Measurements from ENCODE around the gene SRSF2.
A peak's percentile ranks its signal among the peaks of the same experiment; 100 is the strongest.
"Not testable (repeated sequence)": the region's sequence is repeated elsewhere in the genome, so short reads cannot be mapped to it uniquely, and the experiment has no call there.

The SRSF2 gene

DNA sequence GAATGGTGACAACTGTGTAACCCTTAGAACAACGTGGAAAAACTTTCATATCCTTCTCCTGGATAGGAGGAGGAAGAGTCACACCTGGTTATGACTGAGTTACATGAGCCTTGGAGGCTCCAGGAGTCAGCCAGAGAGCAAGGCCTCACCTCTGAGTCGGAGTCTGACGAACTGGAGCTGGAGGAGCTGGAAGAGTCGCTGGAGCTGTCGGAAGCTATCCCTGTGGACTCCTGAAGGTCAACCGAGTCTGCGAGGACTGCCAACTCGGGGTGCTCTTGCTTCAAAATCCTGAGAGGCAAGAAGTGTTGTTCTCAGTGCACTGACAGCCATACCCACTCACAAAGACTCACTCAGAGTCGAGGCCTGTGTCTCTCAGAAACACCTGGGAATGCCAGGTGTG, 16.9 kb downstream of the SRSF2 start:
- DNase-seq, result no peak

DNA sequence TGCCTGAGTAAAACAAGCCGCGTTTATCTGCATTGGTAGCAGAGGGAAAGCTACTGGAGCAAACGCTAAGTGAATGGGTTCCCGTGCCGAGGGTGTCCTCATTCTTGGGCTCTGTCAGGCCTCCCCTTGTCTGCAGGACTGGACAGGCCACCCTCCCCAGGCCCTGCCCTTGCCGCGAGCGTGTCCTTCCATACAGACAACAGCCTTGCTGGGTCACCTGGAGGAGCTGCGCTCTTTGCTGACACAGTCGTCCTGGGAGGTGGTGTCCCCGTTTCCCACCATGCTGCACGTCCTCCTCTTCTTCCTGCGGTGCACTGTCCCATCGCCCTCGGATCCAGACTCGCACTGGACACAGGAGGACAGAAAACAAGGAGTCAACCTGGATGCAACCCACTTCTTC, 18.6 kb downstream of the SRSF2 start:
- no peak for DNase-seq

- no peak for DNase-seq
Observed at GRCh38 chr17:76716839-76717215, 20.3 kb downstream of the SRSF2 start.

- peak; percentile 74 for DNase-seq
Observed at GRCh38 chr17:76716146-76716838, 20.8 kb downstream of the SRSF2 start.

DNA sequence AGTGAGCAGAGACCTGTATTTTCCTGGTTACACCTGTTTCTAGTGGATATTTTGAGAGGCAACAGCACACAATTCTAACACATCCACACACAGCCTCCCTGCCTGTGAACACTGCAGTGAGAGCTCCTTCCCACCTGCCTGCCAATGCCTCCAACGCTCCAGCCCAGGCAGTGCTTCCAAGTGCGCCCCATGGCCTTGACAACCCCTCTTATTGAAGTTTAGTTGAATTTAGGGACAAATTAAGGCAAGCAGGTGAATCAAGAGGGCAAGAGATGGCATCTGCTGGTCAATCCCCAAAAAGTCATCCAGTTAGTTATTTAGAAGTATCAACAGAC, 21.7 kb downstream of the SRSF2 start:
- DNase-seq, result no peak

- peak; percentile 60 for DNase-seq
Observed at GRCh38 chr17:76714822-76715495, 22.2 kb downstream of the SRSF2 start.

- DNase-seq, result no peak
Observed at GRCh38 chr17:76714336-76714735, 22.8 kb downstream of the SRSF2 start.

DNA sequence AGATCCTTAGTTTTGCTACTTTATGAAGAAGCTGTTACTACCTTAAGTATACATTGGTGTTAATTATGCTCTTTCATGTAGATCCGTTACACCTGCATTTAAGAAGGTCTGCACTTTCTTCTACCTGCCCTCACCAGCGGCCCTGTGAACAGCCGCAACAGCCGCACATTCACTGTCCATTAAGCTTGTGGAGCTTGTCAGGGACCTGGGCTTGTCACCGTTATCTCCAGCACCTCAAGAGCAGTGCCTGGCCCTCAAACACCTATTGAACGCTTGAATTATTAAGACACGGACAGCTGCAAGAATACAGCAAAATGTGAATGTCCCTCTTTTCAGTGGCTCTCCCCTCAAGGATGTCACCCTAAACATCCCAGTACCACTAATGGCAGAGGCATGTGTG, 23.4 kb downstream of the SRSF2 start:
- no peak for DNase-seq

DNA sequence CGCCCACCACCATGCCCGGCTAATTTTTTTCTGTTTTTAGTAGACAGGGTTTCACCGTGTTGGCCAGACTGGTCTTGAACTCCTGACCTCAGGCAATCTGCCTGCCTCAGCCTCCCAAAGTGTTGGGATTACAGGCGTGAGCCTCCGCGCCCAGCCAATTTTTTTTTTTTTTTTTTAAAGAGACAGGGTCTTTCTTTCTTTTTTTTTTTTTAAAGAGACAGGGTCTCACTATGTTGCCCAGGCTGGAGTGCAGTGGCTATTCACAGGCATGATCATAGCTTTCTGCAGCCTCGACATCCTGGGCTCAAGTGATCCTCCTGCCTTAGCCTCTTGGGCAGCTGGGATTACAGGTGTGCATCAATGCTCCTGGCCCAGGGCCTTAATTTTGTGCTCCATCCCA, 24.8 kb downstream of the SRSF2 start:
- not testable (repeated sequence) for DNase-seq

DNA sequence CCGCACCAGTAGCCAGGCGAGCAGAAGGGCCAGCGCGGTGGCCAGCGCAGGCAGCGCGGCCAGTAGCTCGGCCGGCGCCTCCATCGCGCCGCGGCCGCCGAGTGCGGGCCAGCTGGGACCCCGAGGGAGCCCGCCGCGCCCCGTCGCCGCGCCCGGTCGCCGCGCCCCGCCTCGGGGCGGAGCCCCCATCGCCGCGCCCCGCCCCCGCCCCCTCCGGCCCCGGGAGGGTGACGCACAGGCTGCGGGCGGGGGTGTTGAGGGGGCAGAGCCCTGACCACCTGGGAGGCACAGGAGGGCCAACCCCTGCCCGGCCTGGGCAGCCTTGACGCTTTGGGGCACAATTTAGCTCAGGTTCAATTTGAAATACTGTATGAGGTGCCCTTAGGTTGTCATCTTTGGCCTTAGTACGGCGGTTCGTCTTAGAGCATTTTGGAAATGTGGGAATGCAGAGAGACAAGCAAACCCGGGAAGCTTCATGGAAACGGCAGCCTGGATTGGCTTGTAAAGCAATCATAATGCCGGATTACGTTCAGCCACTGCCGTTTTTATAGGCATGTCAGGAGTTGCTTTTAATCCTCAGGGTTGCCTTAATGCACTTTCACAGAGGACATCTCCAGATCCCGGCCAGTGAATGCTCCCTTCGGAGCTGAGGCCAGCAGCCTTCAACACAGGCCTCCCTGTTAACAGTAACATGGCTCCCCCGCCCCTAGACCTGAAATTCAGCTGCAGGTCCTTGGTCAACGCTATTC, 26.1 kb downstream of the SRSF2 start, which contains the start of gene MXRA7:
MXRA7 (minus strand) TSS at position 103 of the 749 bp plus-strand sequence; CDS start at position 84, 19 bp downstream.
- DNase-seq, result peak; percentile 34

DNA sequence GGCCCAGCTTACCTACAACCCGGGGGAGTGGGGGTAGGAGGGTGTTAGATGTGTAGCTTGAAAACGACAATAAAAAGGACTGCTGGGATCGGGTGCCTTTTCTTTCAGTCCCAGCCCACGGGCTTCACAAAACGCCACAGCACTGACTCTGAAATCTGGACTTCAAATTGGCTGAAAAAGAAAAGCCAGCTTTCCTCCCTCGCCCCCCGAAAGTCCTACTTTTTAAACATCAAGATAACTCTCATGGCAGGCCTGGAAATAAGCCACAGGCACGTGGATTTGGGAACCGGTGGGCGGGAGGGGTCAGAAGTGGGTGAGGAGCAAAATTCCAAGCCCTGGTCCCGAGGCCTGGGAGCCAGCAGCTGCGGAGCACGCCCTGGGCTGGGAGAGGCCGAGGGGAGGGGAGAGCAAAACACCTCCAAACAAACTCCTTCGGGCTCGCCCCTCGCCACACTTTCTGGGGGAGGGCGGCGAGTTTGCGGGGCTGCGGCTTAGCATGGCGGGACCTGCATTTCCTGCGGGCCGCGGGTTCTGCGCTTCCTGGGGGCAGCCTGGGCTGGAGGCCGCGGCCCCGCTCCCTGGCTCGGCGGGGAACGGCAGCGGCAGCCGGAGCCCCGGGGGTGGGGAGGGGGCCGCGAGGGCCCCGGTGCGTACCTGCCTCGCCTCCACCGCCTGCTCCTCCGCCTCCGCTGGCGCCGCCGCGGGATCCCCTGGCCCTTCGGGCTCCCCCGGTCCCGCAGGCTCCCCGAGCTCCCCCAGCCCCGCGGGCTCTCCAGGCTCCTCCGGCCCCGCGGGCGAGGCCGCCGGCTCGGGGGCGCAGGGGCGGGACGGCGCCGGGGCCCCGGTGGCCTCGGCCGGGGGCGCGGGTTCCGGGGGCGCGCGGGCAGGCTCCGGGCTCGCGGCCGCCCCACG, 26.9 kb downstream of the SRSF2 start:
- not testable (repeated sequence) for DNase-seq

- DNase-seq, result no peak
Observed at GRCh38 chr17:76709077-76709950, 27.8 kb downstream of the SRSF2 start.

- no peak for DNase-seq
Observed at GRCh38 chr17:76707985-76708807, 28.9 kb downstream of the SRSF2 start.

- DNase-seq, result no peak
Observed at GRCh38 chr17:76706817-76707216, 30.3 kb downstream of the SRSF2 start.

DNA sequence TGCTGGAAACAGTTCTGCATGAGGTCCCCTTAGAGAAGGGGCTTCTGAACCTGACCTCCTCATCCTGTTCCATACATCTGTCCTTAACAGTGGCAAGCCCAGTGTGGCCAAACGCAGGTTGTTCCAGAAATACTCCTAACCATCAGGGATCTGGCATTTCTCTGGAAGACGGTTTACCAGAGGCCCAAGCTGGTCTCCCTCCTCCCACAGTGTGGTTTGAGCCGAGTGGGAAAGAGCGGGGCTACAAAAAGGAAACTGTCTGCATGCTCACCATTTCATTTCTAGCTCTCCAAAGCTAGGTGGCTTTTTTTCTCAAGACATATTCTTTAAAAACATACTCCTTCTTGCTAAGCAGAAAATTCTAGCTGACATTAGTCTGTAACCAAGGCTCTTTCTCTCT, 32.3 kb downstream of the SRSF2 start:
- no peak for DNase-seq

GRCh38 chr17:76702941-76703637, 34.0 kb downstream of the SRSF2 start:
- DNase-seq, result no peak

- DNase-seq, result no peak
Observed at GRCh38 chr17:76702076-76702475, 35.1 kb downstream of the SRSF2 start.

- DNase-seq, result no peak
Observed at GRCh38 chr17:76701471-76701967, 35.6 kb downstream of the SRSF2 start.

DNA sequence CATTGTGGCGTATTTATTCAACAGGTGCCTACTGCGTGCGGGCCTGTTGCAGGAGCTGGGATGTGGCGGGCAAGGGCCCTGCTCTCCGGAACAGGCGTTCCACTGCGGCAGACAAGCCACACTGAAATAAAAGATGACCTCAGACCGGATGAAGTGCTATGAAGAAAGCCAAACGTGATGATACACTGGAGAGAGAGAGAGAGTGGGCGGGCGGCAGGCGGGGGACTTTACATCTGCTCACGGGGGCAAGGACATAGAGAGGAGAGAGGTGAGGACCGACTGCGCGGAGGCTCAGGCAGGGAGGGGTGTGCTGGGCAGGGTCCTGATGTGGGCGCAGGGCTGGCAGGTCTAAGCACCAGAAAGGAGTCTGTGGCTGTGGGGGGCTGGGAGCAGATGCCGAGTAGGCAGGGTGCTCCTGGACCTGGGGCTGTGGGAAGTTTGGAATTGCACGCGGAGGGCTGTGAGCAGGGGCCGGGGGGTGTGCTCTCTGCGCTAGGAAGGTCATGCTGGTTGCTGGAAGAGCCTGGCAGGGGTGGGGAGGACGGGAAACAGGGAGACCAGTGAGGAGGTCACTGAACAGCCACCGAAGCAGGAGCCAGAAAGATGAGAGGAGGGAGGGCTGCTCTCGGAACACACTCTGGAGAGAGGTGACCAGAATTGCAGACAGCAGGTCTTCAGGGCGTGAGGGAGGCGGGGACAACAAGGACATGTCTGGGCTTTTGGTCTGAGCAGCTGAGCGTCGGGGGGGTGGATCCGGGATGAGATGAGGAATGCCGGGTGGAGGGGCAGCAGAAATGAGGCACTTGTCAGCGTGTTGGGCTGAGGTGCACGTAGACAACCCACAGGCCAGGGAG, 36.3 kb downstream of the SRSF2 start:
- no peak for DNase-seq

Data from central memory CD4-positive, alpha-beta T cell (primary cell).